T-helper 9 cell (primary cell): ENCODE results near the gene ERN1.

Experiments used
- DNase-seq: peaks from one replicate; pipeline ENCODE4 v3.0.0-alpha.2; 2020

The ERN1 gene

DNA sequence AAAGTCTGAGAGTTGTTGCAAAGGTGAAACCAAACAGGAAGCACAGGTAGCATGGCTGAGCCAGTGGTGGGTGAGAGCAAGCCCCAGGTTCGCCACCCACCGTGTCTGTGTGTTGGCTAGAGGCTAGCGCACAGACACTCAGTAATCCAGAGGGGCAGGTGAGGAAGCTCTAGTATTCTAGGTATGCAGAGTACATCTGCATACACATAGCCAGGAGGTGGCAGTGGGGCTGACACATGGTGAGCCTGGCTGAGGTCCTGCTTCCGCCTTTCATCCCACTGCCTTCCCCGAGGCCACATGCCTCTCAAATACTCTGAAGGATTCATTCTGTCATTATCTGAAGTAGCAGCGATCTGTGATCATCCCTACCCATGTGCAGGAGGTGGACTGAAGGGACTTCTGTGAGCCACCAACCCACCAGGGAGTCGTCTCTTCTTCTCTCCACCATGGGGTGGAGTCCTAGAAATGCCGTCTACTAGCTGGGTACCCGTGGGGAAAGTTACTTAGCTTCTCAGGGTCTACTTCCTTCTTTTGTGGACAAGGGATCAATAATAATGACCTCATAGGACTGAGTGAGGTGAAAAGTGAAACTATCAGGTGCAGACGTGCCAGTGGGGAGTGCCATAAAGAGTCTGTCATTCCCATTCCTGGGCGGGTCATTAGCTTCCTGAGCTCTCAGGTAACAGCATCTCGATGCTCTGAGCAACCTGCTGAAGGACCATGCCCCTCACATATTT lies 73.5 kb downstream of the ERN1 start:
- DNase-seq: no peak

DNA sequence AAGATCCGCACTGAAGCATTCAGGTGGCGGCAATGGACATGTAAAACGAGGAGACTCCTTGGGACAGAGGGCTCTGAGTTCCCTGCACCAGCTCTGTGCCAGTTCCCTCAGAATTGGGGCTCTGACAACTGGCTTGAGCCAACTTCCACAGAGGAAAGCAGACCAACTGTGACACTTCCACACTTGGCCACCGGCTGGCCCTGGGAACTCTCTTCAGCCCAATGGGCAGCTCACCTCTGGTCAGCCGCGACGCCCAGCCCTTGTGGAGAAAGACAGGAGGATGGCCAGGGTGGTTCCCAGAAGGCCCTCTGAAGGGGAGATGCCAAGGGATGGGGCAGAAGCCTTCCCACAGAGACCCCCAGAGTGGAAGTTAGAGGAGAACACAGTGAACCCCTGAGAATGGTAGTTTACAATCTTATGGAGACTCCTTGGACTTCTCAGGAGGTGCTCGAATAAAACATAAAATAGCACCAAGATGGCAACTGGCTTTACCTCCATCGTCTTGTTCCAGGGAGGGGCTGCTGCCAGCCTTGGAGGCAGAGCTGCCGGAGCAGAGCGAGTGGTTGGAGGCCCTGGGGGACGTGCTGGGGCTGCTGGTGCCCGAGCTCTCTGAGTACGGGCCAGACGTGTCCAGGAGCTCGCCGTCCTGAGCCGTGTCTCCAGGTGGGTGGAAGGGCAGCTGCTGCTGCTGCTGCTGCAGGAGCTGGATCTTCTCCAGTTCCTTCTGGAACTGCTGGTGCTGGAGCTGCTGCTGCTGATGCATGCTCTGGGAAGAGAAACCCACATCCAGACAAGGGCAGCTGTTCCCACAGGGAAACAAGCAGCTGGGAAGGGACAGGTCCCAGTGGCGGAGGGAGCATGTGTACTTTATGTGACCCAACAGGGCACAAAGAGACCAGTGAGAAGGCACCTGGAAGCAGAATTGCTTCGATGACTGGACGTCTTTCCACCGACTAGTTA lies 74.5 kb downstream of the ERN1 start:
- DNase-seq: no peak

DNA sequence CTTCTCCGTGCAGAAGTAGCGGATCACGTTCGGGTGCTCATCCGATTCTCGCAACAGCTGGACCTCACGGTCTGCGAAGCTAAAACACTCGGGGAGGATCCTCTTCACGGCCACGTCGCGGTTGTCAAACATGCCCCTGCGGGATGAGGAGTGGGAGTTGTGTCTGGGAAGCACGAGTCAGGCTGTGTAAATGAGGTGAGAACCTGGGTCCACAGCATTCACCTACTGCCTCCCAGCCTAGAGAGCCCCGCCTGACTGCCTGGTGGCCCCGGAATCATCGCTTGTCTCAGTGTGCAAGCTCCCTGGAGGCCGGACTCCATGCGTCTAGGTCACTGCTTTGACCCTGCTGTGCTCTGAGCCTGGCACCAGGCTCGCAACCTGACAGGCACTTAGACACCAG lies 75.6 kb downstream of the ERN1 start:
- no peak for DNase-seq

DNA sequence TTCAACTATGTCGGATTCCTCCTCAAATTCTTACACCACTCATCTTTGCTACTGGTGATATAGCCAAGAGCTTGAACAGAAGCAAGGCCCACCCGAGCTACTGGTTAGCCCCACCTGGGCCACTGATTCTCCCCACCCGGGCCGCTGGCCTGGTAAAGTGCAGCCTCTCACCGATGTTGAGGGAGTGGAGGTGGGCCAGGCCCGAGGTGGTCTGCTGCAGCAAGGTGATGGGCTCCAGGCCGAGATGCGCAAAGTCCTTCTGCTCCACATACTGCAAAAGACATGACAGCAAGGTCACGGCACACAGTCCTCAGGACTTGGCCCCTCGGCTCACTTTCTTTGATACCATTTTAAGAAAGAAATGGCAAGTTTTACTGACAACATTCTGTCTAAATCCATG lies 76.8 kb downstream of the ERN1 start:
- DNase-seq: no peak

DNA sequence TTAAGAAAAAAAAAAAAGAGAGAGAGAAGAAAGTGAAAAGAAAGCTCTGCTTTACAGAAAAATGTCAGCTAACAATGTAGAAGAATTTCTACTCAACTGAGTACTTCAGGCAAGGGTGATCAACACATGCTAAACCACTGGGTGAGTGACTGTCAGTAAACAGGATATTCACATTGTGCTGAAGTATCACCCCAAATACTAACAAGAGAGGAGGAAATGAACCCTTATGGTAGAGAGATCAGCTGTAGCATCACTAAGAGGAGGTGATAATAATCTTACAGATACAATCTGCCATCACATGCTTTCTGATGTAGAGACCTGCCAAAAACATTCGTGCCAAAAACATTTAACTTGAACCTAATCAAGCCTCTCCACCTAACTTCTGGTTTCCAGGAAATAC lies 78.8 kb downstream of the ERN1 start:
- DNase-seq: no peak

DNA sequence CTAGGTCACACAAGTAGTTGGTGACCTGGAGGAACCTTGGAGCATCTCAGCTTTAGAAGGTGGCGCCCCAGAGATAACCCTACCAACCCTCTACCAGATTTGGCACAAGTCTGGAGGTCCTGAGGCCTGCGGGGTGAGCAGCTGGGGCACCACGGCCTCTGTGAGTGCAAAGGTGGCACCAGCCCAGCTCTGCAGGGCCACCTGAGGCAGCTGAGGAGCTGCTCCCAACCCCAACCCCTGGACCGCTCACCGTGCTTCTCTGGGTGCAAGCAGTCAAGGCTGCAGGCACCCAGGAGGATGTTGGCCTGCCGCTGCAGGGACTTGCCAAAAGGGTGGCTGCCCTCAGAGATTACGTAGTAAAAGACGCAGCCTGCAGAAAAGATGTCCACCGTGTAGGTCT lies 81.1 kb downstream of the ERN1 start:
- no peak for DNase-seq

DNA sequence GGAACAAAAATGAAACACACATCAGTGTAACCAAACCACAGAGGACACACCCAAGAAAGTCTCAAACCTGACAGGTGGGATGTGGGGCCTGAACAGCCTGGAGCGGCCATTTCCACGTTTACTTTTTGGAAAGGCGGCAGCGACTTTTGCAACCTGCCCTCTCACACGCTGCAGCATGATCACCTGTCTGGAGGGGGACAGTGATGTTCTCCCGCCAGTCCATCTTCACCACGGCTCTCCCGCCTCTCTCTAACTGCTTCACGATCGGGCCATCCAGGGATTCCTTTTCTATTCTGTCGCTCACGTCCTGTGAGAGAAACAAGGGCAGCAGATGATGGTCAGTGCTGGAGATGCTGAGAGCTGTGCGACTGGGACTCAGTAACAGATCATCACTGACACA lies 84.8 kb downstream of the ERN1 start:
- no peak for DNase-seq

DNA sequence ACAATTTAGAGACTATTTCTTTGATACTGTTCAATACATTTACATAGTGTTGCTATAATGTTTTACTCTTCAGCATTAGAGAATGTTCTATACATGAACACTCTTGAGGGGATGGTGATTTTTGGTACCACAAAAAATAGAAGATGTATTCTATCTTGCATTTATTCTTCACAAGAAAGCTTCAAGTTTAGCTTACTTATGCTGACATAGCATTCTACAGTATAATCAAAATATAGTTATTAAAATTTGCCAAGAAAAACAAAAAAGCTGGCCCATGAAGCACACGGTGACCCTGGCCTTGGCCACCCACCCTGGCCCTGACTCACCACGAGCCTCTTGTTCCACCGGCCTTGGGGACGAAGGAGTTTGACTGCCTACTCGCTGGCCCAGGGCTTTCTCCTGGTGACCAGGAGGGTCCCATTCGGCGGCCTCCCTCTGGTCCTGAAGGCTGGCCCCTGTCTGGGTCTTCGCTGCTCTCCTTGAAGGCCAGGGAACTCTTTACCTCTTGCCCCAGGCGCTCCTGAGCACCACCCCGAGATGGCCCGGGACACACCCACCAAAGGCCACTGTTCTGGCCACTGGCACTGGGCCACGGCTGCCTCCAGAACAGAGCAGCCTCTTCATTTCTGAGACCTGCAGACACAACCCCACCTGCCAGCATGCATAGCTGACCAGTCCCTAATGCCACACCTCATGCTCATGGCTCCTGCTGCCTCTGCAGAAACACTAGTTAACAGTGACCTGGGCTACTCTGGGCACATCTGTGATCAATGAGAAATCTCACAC lies 87.1 kb downstream of the ERN1 start:
- no peak for DNase-seq

DNA sequence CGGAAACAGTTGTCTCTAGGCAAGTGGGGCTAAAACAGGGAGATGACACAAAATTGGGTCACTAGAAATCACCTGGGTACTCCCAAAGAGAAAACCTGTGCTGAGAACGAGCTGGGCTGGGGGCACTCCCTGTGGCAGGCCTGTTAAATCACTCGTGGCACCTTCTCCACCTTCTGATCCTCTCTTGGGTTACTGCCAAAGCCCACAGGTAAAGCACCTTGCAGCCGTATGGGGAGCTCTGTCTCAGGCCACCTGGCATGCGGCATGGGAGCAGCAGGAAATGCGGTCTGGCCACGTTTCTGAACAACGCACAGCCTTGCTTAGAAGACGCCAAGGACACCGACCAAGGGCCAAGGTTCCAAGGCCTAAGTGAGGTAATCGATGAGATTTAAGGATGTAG lies 88.0 kb downstream of the ERN1 start:
- no peak for DNase-seq

DNA sequence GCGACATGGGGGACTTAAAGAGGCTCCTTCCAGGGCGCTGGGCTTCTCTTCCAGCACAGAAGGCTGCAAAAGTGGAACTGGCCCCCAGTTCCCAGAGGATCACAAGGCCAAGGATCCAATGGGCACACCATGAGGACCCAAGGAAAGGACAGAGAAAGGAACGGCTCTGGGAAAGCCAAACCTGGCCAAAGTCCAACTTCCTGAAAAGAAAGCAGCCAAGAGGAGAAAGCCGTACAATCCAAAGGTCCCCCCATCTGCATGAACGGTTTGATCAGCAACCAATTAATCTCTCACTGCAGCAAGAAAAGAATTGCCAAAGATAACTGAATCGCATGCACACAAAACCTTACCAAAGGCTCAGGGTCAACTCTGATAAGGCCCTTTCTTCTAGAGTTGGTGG lies 89.7 kb downstream of the ERN1 start:
- DNase-seq: no peak

DNA sequence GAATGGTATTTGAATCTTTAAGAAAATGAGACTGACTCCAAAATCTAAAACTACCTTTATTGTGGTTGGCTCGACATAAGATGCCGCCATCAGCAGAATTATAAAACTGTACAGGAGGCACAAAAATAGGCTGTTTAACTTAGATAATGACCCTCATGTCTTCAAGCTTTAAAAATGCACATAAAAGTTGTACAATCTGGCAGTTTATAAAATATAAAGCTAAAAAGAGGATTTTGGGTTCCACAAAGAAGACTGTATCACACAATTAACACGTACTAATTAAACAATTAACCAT lies 90.9 kb downstream of the ERN1 start:
- no peak for DNase-seq

DNA sequence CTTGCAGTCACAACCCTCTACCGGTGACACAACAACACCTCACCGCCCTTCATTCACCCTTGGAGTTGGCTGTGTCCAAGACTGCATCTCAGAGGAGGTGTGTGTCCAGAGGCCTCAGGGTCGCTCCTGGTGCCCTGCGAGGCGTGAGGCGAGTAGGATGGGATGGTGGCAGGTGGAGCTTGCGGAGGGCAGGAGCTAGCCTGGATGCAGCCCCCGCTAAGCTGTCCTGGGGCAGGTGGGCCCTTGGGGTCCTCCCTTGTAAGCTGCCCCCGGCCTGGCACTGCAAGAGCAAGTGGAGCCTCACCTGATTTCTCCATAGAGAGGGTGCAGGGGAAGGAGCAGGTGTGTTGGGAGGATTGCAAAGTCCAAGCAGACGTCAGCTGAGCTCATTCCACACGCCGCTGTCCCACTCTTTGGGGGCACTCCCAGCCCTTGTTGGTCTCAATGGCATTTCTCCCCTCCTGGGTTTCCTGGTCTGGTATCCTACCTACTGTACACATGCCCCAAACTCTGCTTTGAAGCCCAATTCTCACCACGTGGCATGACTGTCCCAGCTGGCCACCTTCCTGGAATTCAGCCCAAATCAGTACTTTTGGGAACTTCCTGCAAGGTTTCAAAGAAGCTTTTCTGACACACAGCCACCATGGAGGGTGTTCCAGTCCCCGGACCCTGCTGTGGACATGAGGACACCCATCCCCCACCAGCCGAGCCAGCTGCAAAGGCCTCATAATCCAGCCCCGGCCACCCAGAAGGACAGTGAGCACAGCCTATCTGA lies 91.4 kb downstream of the ERN1 start:
- no peak for DNase-seq

DNA sequence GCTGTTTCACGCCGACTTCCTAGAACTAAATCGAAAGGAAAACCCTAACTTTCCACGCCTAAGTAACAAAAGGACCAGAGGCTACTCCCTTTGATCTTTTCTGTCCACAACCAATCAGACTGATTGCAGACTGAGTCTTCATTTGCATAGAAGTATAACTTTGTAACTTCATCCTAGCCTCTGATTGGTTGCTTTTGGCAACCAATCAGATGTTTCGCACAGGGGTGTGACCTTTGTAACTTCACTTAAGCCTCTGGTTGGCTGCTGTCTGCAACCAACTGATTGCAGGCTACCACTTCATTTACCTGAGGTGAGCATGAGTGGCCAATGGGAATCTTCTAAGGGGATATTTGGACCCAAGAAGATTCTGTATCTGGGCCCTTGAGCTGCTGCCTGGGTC lies 92.1 kb downstream of the ERN1 start:
- no peak for DNase-seq

DNA sequence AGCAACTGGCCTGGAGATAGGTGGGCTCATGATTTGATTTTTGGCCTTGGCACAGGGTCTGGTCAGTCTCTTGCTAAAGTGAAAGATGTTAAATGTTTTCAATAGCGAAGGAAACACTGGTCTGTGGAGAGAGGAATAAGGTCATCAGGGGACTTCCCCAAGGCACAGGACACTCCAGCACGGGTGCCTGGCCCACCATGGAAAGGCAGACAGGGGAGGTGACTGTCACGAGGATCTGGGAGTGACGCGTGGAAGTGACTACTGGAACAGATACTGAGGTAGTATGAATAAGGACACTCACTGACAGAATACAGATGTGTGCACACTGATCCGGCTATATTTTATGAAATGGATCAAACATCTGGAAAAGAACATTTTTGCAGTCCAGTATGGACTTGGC lies 92.8 kb downstream of the ERN1 start:
- DNase-seq: no peak

DNA sequence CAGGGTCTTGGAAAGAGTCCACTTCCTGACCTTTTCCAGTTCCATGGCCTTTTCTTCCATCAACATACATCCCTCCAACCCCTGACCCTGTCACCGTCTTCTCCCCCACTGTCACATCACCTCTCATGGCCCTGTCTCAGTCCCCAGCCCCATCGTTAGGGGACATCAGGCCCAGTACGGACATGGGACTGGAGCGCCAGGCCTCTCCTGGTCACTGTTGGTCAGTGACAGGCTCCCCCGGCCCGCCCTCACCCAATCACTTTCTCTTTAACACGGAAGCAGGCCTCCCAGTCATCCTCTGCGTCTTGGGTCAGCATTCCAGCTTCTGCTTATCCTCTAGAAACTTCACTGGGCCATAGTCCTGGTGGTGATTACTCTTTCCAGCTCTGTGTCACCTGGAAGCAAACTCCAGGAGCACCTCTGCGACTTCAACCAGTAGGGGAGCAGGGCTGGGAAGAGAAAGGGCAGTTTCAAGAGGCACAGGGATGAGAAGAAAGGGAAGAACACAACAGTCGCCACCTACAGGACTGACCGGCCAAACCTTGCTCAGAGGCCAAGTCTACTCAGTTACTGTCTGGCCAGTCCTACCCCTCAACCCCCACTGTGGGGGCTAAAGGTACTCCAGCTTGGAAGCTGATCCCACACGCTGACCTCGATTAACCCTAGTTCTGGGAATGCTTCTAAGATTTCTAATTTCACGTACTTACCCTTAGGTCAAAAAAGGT lies 93.6 kb downstream of the ERN1 start:
- DNase-seq: no peak

DNA sequence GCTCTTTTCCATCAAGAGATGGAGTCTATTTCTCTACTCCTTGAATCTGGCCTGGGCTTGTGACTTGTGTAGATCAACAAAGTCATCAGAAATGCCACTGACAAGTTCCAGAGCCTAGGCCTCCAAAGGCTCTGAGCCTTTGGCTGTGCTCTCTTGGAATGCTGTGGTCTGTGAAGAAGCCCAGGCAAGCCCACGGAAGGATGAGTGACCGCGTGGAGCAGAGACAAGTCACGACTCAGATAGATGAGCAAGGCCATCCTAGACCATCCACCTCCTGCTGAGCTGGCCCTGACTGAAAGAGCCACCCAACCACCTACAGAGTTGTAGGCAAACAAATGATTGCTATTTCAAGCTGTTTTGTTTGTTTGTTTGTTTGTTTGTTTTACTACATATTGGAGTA lies 97.9 kb downstream of the ERN1 start:
- no peak for DNase-seq

DNA sequence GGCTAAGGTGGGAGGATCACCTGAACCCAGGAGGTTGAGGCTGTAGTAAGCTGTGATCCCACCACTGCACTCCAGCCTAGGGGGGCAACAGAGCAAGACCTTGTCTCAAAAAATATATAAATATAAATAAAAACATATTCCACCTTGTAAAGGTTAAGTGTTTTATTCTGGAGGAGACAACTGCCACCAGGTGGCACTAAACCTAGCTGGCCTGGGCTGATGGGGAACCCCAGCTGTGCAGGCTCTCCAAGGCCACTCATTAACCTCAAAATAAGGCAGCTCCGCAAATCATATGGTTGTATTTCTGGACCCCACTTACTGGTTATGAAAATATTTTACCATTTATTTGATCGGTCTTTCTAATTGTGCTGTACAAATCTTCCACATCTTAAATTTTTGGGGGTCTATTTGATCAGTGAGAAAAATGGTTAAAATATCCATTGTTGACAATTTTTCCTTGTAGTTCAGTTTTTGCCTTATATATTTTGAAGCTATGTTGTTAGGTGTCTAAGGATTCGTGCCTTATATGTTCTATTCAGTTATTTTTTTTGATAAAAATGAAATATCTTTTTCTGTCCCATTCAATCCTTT lies 101.0 kb downstream of the ERN1 start:
- DNase-seq: peak; percentile 65

DNA sequence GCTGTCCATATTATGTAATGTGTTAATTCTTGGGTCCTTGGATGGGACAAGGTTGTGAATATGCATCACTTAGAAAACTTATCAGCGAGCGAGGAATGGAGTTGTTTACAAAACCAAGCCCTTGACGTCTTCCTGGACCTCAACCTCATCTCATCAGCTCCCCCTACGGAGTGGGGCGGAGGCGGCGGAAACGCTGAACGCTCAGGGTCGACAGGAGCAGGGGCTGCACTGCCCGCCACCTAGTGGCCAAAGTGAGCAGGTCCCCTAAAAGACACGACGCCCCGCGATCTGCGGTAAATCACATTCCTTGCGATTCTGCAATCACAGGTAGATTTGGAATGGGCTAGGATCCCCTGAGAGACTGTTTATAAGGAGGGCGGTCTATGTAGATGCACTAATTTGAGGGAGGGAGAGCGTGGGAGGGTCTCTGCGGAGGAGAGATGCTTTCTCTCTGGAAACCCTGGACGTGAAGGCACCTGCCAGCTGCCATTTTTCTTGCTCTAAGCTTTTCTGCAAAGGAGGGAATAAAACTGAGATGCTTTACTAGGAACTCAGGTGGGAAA lies 104.1 kb downstream of the ERN1 start:
- peak; percentile 90 for DNase-seq

DNA sequence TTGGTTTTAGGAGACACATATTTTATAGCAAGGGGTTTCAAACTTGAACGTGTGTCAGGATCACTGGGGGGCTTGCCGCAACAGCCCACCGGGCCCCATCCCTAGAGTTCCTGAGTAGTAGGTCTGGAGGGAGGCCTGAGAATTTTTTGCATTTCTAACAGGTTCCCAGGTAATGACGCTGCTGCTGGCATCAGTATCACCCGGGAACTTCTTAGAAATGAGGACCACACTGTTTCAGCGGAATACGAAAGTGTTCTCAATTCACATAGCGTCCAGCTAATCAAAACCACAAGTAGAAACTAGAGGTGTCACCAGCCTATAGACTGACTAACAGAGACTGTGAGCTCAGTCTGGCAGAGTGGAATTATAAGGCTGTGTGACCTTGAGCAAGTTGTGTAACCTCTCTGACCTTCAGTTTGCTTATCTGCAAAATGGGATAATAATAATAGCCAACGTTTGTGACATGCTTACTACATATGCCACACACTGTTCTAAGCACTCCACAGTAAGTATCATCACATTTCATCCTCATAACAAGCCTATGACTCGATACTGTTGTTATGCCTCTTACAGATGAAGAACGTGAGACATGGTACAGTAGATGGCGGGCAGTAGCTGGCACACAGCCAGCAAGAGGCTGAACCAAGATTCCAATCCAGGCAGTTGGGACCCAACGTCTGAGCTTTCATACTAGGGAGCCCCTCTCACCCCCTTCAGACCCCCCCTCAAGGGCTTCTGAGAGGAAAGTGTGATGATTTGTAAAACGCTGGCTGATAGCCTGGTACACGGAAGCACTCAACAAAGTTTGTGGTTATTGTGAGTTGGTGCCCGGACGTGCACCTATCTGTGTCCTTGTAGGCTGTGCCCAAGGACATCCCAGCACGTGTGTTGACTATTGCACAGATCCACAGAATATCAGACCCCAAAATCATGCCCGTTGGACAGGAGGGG lies 104.9 kb downstream of the ERN1 start:
- peak; percentile 56 for DNase-seq

DNA sequence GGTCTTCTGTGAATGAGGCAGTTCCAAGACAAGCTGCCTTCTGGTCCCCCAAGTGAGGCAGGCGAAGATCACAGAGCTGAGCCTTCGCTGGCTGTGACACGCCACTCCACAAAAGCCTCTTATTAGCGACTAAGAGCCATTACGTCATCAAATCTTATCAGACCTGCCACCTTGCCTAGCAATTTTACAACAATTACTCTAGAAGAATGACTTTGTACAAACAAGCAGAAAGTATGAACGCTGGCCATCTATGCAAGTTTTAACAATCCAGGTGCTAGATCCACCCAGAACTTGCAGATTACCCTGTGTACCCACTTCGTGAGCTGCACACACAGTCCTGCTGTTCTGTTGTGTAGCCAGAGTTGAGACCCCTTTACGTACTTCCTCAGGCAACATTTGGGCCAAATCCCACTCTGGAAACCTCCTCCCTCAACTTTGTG lies 105.7 kb downstream of the ERN1 start:
- no peak for DNase-seq
